GM12891 (cell line): ENCODE results near the gene GPSM3.

ENCODE experiments used
- PAX5 ChIP-seq: IDR thresholded peaks from 2 replicates; pipeline ENCODE4 v1.6.1; 2011; ENCODE audit warnings: low read length, moderate library complexity, mild to moderate bottlenecking; ENCODE audit not compliant: insufficient read depth, severe bottlenecking
- POLR2A ChIP-seq: IDR thresholded peaks from 2 replicates; pipeline ENCODE4 v1.6.1; 2011; ENCODE audit warnings: low read depth, low read length, control low read depth
- POLR2AphosphoS5 ChIP-seq: IDR thresholded peaks from 2 replicates; pipeline ENCODE4 v1.6.1; 2011; ENCODE audit warnings: low read depth, low read length, control low read depth
- POU2F2 ChIP-seq: IDR thresholded peaks from 2 replicates; pipeline ENCODE4 v1.6.1; 2011; ENCODE audit warnings: low read depth, mild to moderate bottlenecking, control low read depth, low read length, moderate library complexity
- SPI1 ChIP-seq: IDR thresholded peaks from 2 replicates; pipeline ENCODE4 v1.6.1; 2011; ENCODE audit warnings: low read depth, low read length, control low read depth
- TAF1 ChIP-seq: IDR thresholded peaks from 2 replicates; pipeline ENCODE4 v1.6.1; 2011; ENCODE audit warnings: low read depth, low read length, control low read depth

DNA sequence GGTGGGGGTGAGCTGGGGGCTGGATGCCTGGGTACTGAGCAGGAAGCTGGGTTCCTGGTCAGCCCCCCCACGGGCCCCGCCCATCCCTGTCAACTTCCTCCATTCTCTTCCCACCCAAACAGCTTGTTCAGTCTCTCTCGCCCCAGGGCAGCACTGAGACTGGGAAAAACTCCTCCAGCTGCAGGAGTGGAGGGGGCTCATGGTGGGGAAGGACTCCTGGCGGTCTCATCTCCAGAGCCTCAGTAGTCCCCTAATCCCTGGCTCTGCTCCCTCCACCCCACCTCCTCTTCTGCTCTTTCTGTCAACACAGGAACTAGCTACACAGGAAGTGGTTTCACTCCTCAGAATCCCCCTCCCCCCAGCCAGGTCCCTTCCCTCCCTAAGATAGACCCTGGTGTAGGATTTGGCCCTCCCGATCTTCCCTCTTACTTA, at the start of gene GPSM3:
- TF ChIP-seq POLR2AphosphoS5 (no peak; the same call in 1 of the 2 replicates), POLR2A (no peak; the same call in 1 of the 2 replicates), PAX5 (no peak), TAF1 (peak; percentile 33), SPI1 (peak; percentile 64), POU2F2 (no peak)
